Activated CD8-positive, alpha-beta memory T cell treated with anti-CD3 and anti-CD28 coated beads, Interleukin-2, amount 50 U/mL, for 24 hours (primary cell): Measurements from ENCODE around the gene LUC7L.
"Not testable (repeated sequence)": the region's sequence is repeated elsewhere in the genome, so short reads cannot be mapped to it uniquely, and the experiment has no call there.

Experiments used
- DNase-seq: peaks from one replicate; pipeline ENCODE4 v3.0.0-alpha.2; 2020; ENCODE audit errors: extremely low read depth

LUC7L gene

DNA sequence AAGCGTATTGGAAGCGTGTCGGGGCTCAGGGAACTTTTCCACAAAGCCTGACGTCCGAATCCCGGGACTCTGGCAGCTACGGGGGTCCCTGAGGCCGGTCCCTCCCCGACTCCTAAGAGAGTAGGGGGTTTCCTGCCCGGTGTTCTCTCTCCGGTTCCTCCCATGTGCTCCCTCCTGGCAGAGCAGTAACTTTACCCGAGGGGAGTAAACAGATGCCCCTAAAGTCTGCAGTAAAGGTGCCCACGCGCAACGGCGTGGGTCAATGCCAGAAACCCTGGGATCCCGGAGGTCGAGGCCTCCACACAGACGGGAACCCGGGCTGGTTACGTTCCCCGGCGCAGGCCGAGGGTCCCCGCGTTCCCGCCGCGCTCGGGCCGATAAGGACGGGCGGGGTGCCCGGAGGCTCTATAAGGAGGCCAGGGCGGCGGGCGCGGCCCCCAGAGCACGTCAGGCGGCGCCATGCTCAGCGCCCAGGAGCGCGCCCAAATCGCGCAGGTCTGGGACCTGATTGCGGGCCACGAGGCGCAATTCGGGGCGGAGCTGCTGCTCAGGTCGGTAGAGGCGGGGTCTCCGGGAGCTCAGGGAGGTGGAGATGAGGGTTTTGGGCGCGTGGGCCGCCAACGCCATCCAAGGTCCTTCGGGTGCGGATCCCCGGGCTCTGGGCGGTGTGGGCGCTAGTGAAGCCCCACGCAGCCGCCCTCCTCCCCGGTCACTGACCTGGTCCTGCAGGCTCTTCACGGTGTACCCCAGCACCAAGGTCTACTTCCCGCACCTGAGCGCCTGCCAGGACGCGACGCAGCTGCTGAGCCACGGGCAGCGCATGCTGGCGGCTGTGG lies 63.5 kb downstream of the LUC7L start, which contains the start of gene HBM:
TSS of gene HBM (plus strand) at position 440 of the 836 bp plus-strand sequence. CDS start at position 460, 20 bp downstream.
- no peak for DNase-seq

DNA sequence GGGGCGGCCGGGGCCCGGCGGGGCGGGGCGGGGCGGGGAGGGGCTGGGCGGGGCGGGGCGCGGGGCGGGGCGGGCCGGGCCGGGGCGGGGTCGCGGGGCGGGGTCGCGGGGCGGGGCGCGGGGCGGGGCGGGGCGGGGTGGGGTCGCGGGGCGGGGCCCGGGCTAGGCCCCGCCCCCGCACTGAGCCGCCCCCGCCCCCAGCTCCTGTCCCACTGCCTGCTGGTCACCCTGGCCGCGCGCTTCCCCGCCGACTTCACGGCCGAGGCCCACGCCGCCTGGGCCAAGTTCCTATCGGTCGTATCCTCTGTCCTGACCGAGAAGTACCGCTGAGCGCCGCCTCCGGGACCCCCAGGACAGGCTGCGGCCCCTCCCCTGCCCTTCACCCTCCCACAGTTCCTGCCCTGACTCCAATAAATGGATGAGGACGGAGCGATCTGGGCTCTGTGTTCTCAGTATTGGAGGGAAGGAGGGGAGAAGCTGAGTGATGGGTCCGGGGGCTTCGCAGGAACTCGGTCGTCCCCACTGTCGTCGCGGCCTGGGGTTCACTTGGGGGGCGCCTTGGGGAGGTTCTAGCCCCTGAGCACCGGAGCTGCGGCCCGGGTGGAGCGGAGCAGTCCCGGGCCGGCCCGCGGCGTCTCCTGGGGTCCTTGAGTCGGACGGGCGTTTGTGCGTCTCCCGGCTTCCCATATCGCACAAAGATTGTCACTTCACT lies 64.3 kb downstream of the LUC7L start:
- no peak for DNase-seq

DNA sequence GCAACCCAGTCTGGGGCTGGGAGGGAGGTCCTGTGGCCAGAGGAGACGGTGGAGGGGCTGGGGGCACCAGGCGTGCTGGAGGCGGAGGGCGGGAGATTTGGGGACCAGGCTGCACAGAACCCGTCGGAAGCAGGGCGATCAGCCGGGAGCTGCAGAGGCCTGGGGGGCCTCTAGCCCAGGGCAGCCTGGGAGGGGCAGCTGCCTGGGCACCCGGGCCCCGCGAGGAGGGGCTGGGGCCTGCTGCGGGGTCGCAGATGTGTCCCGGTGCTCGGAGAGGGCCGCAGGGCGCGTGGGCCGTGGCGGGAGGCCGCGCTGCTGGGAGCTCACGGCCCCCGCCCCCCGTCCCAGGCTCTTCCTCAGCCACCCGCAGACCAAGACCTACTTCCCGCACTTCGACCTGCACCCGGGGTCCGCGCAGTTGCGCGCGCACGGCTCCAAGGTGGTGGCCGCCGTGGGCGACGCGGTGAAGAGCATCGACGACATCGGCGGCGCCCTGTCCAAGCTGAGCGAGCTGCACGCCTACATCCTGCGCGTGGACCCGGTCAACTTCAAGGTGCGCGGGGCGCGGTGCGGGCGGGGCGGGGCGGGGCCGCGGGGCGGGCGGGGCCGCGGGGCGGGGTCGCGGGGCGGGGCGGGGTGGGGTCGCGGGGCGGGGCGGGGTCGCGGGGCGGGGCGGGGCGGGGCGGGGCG lies 65.0 kb downstream of the LUC7L start:
- not testable (repeated sequence) for DNase-seq

DNA sequence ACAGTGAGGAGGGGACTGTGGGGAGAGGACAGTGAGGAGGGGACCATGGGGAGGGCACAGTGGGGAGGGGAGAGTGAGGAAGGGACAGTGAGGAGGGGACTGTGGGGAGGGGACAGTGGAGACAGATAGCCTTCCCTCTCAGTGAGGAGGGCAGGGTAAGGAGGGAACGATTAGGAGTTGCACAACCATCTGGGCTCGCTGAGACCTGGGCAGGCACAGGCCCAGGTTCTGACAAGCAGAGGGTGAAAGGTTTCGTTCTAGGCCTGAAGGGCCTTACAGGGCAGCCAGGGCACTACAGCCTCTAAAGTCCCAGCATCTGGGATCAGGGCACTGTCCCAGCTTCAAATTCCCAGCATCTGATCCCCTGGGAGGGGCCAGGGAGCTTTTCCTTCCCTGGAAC lies 65.6 kb downstream of the LUC7L start:
- not testable (repeated sequence) for DNase-seq

DNA sequence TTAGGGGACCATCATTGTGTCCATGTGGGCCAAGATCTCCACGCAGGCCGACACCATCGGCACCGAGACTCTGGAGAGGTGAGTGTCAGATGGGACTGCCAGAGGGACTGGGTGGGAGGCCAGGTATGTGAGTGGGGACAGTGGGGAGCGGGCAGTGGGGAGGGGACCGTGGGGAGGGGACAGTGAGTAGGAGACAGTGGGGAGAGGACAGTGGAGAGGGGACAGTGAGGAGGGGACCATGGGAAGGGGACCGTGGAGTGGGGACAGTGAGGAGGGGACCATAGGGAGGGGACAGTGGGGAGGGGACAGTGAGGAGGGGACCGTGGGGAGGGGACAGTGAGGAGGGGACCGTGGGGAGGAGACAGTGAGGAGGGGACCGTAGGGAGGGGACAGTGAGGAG lies 66.1 kb downstream of the LUC7L start:
- DNase-seq = not testable (repeated sequence)

DNA sequence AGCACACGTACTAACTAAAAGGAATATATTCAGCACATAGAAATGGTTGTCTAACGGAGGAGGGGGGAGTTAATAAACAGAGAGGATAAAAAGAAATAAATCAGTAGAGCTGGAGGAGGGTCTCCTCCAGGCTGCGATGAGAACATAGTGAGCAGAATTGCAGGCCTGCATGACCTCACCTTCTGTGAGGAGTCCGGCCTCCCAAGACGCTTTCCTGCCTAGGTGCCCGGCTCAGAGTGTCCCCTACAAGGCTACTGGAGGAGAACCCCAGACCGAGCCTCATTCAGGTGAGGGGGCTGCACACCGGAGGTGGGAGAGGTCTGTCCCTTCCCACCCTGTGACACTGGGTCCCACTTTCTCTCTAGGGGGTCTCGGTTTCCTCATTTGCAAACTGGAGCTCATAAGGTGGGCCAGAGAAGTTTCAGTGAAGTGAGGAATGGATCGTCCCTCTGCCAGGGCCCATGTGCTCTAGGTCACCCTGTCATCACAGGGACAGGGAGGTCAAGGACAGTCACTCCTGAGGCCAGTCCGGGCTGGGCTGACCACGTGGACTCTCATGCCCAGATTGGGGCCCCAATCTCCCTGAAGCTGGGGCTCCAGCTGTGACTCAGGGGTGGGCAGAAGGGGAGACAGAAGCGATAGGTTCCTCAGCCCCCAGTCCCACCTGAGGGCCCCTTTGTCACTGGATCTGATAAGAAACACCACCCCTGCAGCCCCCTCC lies 66.8 kb downstream of the LUC7L start:
- DNase-seq = no peak

DNA sequence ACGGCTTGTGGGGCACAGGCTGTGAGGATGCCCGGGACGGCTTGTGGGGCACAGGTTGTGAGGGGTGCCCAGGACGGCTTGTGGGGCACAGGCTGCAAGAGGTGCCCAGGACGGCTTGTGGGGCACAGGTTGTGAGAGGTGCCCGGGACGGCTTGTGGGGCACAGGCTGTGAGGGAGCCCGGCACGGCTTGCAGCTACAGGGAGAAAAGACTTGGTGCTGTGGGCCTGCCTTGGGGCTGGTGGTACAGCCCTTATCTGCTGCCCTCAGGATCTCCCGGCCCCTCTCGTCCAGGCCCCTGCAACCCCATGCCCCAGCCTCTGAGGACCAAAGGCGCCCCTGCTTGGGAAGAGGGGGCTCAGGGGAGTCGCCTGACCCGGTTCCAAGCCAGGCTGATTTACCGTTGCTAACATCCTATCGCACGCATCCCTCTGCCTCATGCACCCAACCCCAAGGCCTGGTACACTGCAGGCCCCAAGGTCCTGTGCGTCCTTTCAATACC lies 68.5 kb downstream of the LUC7L start:
- no peak for DNase-seq

DNA sequence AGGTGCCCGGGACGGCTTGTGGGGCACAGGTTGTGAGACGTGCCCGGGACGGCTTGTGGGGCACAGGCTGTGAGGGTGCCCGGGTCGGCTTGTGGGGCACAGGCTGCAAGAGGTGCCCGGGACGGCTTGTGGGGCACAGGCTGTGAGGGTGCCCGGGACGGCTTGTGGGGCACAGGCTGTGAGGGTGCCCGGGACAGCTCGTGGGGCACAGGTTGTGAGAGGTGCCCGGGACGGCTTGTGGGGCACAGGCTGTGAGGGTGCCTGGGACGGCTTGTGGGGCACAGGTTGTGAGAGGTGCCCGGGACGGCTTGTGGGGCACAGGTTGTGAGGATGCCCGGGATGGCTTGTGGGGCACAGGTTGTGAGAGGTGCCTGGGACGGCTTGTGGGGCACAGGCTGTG lies 69.0 kb downstream of the LUC7L start:
- DNase-seq = not testable (repeated sequence)

DNA sequence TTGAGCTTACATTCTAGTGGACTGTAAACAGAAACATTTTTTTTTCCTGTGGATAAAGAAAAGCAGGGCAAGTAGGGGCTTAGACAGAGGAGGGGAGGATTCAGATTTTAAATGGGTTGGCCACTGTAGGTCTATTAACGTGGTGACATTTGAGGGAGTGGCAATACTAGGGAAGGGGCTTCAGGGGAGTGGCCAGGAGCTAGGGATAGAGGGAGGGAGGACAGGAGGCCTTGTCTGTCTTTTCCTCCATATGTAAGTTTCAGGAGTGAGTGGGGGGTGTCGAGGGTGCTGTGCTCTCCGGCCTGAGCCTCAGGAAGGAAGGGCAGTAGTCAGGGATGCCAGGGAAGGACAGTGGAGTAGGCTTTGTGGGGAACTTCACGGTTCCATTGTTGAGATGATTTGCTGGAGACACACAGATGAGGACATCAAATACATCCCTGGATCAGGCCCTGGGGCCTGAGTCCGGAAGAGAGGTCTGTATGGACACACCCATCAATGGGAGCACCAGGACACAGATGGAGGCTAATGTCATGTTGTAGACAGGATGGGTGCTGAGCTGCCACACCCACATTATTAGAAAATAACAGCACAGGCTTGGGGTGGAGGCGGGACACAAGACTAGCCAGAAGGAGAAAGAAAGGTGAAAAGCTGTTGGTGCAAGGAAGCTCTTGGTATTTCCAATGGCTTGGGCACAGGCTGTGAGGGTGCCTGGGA lies 70.0 kb downstream of the LUC7L start:
- no peak for DNase-seq

DNA sequence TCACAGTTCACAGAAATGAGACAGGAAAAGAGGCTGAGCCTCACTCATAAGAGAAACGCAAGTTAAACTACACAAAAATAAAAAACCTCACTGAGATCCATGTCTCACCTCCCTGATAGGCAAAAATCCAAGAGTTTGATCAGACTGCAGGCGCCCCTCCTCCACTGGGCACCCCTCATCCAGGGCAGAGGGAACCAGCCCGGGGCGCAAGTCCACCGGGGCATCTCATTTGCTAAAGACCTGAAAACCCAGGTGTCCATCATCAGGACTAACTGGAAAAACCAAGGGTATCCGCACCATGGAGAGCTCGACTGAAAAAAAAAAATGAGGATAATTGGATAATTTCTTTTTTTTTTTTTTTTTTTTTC lies 74.2 kb downstream of the LUC7L start:
- no peak for DNase-seq

DNA sequence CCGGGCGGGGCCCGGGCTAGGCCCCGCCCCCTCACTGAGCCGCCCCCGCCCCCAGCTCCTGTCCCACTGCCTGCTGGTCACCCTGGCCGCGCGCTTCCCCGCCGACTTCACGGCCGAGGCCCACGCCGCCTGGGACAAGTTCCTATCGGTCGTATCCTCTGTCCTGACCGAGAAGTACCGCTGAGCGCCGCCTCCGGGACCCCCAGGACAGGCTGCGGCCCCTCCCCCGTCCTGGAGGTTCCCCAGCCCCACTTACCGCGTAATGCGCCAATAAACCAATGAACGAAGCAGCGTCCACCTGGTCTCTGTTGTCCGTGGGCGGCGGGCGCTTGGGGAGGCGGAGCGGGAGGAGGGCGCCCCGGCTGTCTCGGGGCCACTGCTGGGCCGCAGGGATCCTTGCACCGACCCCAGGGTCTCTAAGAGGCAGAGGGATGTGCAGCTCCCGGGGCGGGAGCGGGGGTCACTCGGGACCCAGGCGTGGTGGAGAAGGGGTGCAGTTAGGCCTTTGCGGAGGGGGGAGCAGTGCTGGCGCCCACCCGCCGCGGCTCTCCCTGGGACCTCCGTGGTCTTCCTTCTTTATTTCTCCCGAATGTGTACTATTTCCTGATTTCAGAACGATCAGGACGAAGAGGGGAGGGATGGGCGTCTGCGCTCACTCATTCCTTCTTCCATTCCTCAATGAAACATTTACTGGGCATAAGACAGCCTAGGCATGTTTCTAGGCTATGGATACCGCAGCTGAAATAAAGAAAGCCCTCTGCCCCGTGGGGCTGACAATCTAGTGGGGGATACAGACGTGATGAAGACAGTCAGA lies 74.8 kb downstream of the LUC7L start:
- DNase-seq = no peak

DNA sequence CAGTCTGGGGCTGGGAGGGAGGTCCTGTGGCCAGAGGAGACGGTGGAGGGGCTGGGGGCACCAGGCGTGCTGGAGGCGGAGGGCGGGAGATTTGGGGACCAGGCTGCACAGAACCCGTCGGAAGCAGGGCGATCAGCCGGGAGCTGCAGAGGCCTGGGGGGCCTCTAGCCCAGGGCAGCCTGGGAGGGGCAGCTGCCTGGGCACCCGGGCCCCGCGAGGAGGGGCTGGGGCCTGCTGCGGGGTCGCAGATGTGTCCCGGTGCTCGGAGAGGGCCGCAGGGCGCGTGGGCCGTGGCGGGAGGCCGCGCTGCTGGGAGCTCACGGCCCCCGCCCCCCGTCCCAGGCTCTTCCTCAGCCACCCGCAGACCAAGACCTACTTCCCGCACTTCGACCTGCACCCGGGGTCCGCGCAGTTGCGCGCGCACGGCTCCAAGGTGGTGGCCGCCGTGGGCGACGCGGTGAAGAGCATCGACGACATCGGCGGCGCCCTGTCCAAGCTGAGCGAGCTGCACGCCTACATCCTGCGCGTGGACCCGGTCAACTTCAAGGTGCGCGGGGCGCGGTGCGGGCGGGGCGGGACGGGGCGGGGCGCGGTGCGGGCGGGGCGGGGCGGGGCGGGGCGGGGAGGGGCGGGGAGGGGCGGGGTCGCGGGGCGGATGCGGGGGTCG lies 75.6 kb downstream of the LUC7L start:
- DNase-seq = not testable (repeated sequence)

DNA sequence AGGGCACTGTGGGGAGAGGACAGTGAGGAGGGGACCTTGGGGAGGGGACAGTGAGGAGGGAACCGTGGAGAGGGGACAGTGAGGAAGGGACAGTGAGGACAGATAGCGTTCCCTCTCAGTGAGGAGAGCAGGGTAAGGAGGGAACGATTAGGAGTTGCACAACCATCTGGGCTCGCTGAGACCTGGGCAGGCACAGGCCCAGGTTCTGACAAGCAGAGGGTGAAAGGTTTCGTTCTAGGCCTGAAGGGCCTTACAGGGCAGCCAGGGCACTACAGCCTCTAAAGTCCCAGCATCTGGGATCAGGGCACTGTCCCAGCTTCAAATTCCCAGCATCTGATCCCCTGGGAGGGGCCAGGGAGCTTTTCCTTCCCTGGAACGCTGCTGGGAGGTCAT lies 76.1 kb downstream of the LUC7L start:
- DNase-seq = not testable (repeated sequence)

DNA sequence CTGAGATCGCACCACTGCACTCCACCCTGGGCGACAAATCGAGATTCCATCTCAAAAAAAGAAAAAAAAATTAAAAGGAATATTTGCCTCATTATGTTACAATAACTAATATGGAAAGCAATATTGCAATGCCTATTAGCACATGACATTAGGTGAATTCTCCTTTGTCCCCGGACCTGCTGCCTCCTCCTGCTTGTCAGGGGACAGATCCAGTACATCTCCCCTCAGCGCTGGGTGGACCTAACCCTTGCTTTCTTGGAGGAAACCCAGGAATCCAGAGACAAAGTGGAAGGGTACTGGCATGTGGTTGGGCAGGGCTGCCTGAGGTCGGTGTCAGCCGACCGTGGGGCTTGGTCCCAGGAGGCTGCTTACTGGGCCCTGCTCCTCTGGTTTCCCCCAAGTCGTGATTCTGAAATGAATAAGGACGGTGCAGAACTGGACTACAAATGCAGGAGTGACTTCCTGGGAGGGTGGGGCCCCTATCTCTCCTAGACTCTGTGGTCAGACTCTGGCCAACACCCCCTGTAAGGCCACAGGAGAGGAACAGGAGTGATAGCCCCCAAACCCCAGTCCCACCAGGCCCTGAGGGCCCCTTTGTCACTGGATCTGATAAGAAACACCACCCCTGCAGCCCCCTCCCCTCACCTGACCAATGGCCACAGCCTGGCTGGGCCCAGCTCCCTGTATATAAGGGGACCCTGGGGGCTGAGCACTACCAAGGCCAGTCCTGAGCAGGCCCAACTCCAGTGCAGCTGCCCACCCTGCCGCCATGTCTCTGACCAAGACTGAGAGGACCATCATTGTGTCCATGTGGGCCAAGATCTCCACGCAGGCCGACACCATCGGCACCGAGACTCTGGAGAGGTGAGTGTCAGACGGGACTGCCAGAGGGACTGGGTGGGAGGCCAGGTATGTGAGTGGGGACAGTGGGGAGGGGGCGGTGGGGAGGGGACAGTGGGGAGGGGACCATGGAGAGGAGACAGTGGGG lies 76.8 kb downstream of the LUC7L start, which contains the start of gene HBZ:
TSS of gene HBZ (plus strand) at position 504 of the 988 bp plus-strand sequence. CDS start at position 770, 266 bp downstream.
- DNase-seq = no peak

DNA sequence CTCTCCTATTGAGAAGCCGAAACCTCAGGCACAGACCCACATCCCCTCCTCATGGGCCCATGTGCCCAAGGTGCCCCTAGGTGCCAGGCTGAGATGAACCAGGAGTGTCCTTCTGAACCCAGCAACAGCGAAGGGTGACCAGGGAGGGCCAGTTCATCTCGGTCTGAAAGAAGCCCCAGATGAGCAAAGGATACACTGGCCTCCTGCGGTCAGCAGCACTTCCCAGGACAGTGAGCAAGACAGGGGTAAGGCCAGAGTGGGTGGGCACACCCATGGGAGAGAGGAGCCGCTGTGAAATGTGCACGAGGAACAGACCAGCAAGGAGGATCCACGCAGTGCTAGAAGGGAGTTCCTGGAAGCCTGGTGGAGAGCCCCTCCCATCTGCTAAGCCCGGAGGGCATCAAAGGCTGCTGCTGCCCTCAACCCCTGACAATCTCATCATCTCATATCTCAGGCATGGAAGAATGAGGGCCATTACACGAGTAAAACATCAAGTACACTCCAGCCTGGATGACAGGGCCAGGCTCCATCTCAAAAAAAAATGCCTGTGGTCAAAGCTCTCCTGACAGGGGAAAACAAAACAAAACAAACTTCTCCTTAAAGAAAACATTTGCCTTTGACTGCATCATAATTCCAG lies 80.1 kb downstream of the LUC7L start:
- DNase-seq = no peak

DNA sequence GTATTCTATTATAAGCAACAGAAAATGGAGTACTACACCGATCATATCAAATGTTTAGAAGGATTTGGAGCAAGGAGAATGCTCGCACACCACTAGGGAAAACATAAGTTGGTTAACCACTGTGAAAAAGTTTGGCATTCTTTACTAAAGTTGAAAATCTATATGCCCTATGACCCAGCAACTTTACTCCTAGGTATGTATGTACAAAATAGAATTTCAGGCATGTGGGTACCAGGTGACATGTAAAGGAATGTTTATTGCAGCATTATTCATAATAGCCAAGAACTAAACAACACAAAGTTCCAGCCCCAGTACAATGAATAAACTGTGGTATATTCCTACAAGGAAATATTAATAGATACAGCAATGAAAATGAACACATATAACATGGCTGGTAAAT lies 82.6 kb downstream of the LUC7L start:
- no peak for DNase-seq

DNA sequence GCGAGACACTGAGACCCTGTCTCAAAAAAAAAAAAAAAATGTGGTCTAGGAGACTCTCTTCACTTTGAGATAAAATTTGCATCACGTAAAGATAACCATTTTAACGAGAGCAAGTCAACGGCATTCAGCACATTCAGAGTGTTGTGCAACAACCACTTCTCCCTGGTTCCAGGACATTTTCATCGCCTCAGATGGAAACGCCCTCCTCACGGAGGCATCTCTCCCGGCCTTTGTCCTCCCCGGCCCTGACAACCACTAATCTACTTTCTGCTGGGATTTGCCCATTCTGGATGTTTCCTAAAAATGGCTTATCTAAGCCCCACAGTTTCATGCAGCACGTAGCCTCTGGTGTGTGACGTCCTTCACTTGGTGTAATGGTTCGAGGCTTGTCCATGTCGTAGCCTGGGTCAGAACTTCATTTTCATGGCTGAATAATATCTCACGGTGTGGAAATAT lies 84.4 kb downstream of the LUC7L start:
- no peak for DNase-seq

DNA sequence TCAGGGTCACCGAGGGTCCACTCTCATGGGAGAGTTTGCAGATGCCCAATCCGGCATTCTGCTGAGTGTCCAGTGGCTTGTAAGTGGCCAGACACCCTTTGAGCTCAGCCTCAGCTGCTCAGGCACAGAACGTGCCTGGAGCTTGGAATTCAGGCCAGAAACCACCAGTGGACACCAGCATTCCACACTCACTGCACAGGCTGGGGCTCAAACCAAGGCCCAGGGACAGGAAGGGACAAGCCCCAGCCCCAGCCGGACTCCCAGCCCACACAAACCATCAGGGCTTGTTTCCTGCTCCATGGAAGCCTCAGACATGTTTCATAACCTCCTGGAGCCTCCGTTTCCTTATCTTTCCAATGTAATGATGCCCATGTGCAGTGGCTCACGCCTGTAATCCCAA lies 85.8 kb downstream of the LUC7L start:
- DNase-seq = no peak
